Activated T-cell treated with anti-CD3 and anti-CD28 coated beads for 48 hours (primary cell): ENCODE measurements around the gene NOTCH4.
A peak's percentile ranks its signal among the peaks of the same experiment; 100 is the strongest.

Experiments
- DNase-seq: peaks from one replicate; pipeline ENCODE4 v3.0.0-alpha.2; 2020; ENCODE audit warnings: low read depth

NOTCH4 gene

GRCh38 chr6:32181148-32181702, 42.6 kb downstream of the NOTCH4 start:
- no peak for DNase-seq

- DNase-seq = no peak
These were observed 44.0 kb downstream of the NOTCH4 start for GRCh38 chr6:32179766-32180405.

GRCh38 chr6:32178547-32179440, 45.1 kb downstream of the NOTCH4 start:
- DNase-seq = no peak

GRCh38 chr6:32177788-32178546, 45.9 kb downstream of the NOTCH4 start, which contains the start of gene RNF5:
RNF5 (plus strand) TSS chr6:32178405; CDS start chr6:32178512, 107 bp downstream.
- peak; percentile 82 for DNase-seq

- DNase-seq = peak; percentile 33
These were observed 46.6 kb downstream of the NOTCH4 start for GRCh38 chr6:32177183-32177787.

- no peak for DNase-seq
These were observed 47.2 kb downstream of the NOTCH4 start for GRCh38 chr6:32176476-32177182.

- peak; percentile 94 for DNase-seq
These were observed 48.0 kb downstream of the NOTCH4 start, which contains the start of gene AGPAT1 for GRCh38 chr6:32175711-32176475. AGPAT1 (minus strand) TSS chr6:32176084; CDS start chr6:32171496, 4,588 bp downstream.

- no peak for DNase-seq
These were observed 48.6 kb downstream of the NOTCH4 start for GRCh38 chr6:32175322-32175710.

- no peak for DNase-seq
These were observed 49.5 kb downstream of the NOTCH4 start for GRCh38 chr6:32174416-32174815.

- DNase-seq = no peak
These were observed 50.7 kb downstream of the NOTCH4 start for GRCh38 chr6:32173051-32173727.

GRCh38 chr6:32171234-32171633, 52.6 kb downstream of the NOTCH4 start:
- DNase-seq = no peak

- DNase-seq = no peak
These were observed 53.6 kb downstream of the NOTCH4 start for GRCh38 chr6:32170294-32170693.

GRCh38 chr6:32168807-32169591, 54.9 kb downstream of the NOTCH4 start:
- DNase-seq = no peak

- no peak for DNase-seq
These were observed 55.5 kb downstream of the NOTCH4 start for GRCh38 chr6:32168350-32168749.

- DNase-seq = no peak
These were observed 56.1 kb downstream of the NOTCH4 start for GRCh38 chr6:32167761-32168262.

GRCh38 chr6:32167154-32167760, 56.6 kb downstream of the NOTCH4 start:
- no peak for DNase-seq

- no peak for DNase-seq
These were observed 57.3 kb downstream of the NOTCH4 start for GRCh38 chr6:32166411-32167061.

GRCh38 chr6:32164295-32164694, 59.6 kb downstream of the NOTCH4 start, which contains the start of gene EGFL8:
EGFL8 (plus strand) TSS chr6:32164595; CDS start chr6:32166166, 1,571 bp downstream.
- no peak for DNase-seq
